IMR-90 (cell line): ENCODE results near the gene CHPF. TPM values are rescaled to one million over a fixed set of nuclear protein-coding genes. Genes with fewer than 3 reads are reported as not detected.

ENCODE experiments used
- ATAC-seq: fragments of 200-7000 bp; cut with Tn5 transposase; 2 replicates; pipeline ENCODE4 v1.9.1; 2020; ENCODE audit warnings: low read depth, mild to moderate bottlenecking, moderate library complexity
- BruUV-seq: library from RNA; stranded (reverse); fragments of 400-500 nt; replicated peaks from 2 replicates; lab custom pipeline; 2021; lab: Mats Ljungman, UMichigan
- CTCF ChIA-PET: fragments of 300-600 bp; formaldehyde crosslinking; extraction: SDS; loops from one replicate; lab custom pipeline; 2021; ENCODE audit warnings: antibody characterized with exemption; lab: Yijun Ruan, JAX
- POLR2A ChIA-PET: fragments of 300-600 bp; sonication (Branson Sonifier 250); formaldehyde crosslinking; loops from one replicate; lab custom pipeline; 2022; ENCODE audit warnings: antibody characterized with exemption; ENCODE audit not compliant: unreplicated experiment; lab: Charles Lee
- DNase-seq: peaks from one replicate; pipeline ENCODE4 v3.0.0; 2013
- H2AFZ ChIP-seq: replicated peaks from 2 replicates; pipeline ENCODE3; 2013; ENCODE audit warnings: low read length, mild to moderate bottlenecking; ENCODE audit not compliant: poor library complexity
- H2AK5ac ChIP-seq: 2 replicates; pipeline ENCODE4 v1.6.1; 2013; ENCODE audit warnings: low read depth, low read length, inconsistent platforms
- H2AK9ac ChIP-seq: replicated peaks from 2 replicates; pipeline ENCODE3; 2013; ENCODE audit warnings: mild to moderate bottlenecking, low read depth, low read length, moderate library complexity; ENCODE audit not compliant: poor library complexity
- H2BK120ac ChIP-seq: 2 replicates; pipeline ENCODE4 v1.6.1; 2013; ENCODE audit warnings: low read depth, low read length, inconsistent platforms
- H2BK15ac ChIP-seq: 3 replicates; pipeline ENCODE4 v1.6.1; 2013; ENCODE audit warnings: low read depth, low read length, inconsistent platforms
- H2BK20ac ChIP-seq: 2 replicates; pipeline ENCODE4 v1.6.1; 2013; ENCODE audit warnings: low read depth, mild to moderate bottlenecking, inconsistent platforms, low read length, moderate library complexity
- H2BK5ac ChIP-seq: 2 replicates; pipeline ENCODE4 v1.6.1; 2013; ENCODE audit warnings: mild to moderate bottlenecking, low read depth, low read length, inconsistent platforms; ENCODE audit not compliant: poor library complexity, severe bottlenecking
- H3K14ac ChIP-seq: replicated peaks from 2 replicates; pipeline ENCODE4 v1.6.1; 2013; ENCODE audit warnings: low read depth, low read length, inconsistent platforms
- H3K18ac ChIP-seq: 2 replicates; pipeline ENCODE4 v1.6.1; 2013; ENCODE audit warnings: low read depth, low read length, control low read depth
- H3K23ac ChIP-seq: 2 replicates; pipeline ENCODE4 v1.6.1; 2013; ENCODE audit warnings: low read depth, low read length, inconsistent platforms
- H3K27ac ChIP-seq: 2 replicates; pipeline ENCODE4 v1.5.1; 2013; ENCODE audit warnings: mild to moderate bottlenecking, control low read depth, low read length; ENCODE audit not compliant: insufficient read depth
- H3K27me3 ChIP-seq: 2 replicates; pipeline ENCODE4 v1.6.1; 2013; ENCODE audit warnings: low read length; ENCODE audit not compliant: control insufficient read depth, insufficient read depth
- H3K36me3 ChIP-seq: 2 replicates; pipeline ENCODE4 v1.6.1; 2013; ENCODE audit warnings: low read length, mixed read lengths; ENCODE audit not compliant: control insufficient read depth, insufficient read depth
- H3K4ac ChIP-seq: 2 replicates; pipeline ENCODE4 v1.6.1; 2013; ENCODE audit warnings: low read depth, low read length, inconsistent platforms
- H3K4me1 ChIP-seq: 2 replicates; pipeline ENCODE4 v1.6.1; 2013; ENCODE audit warnings: low read length, mixed read lengths; ENCODE audit not compliant: control insufficient read depth, insufficient read depth
- H3K4me2 ChIP-seq: 2 replicates; pipeline ENCODE4 v1.6.1; 2013; ENCODE audit warnings: low read depth, mild to moderate bottlenecking, control low read depth, low read length, moderate library complexity
- H3K4me3 ChIP-seq: 2 replicates; pipeline ENCODE4 v1.5.1; 2013; ENCODE audit warnings: low read depth, mild to moderate bottlenecking, control low read depth, low read length, moderate library complexity; ENCODE audit not compliant: insufficient read depth
- H3K56ac ChIP-seq: 2 replicates; pipeline ENCODE4 v1.6.1; 2013; ENCODE audit warnings: low read length, inconsistent platforms; ENCODE audit not compliant: insufficient read depth; ENCODE audit errors: extremely low read depth
- H3K79me1 ChIP-seq, 2 experiments: 2 replicates each; pipeline ENCODE4 v1.6.1; 2013; ENCODE audit warnings: low read length in 2 of 2, inconsistent platforms in 1 of 2, low read depth in 1 of 2
- H3K9ac ChIP-seq: 2 replicates; pipeline ENCODE4 v1.6.1; 2013; ENCODE audit warnings: low read depth, low read length, control low read depth
- H3K9me1 ChIP-seq: 2 replicates; pipeline ENCODE4 v1.6.1; 2013; ENCODE audit warnings: low read length, inconsistent platforms; ENCODE audit not compliant: insufficient read depth
- H3K9me3 ChIP-seq: 2 replicates; pipeline ENCODE4 v1.6.1; 2013; ENCODE audit warnings: low read length; ENCODE audit not compliant: control insufficient read depth, insufficient read depth
- H4K20me1 ChIP-seq: 2 replicates; pipeline ENCODE4 v1.6.1; 2013; ENCODE audit warnings: low read length, inconsistent platforms; ENCODE audit not compliant: insufficient read depth
- H4K5ac ChIP-seq: 2 replicates; pipeline ENCODE4 v1.6.1; 2013; ENCODE audit warnings: mild to moderate bottlenecking, low read depth, low read length, control low read depth
- H4K8ac ChIP-seq, 2 experiments: 2 replicates each; pipeline ENCODE4 v1.6.1; 2013; ENCODE audit warnings: low read depth in 2 of 2, low read length in 2 of 2, control low read depth in 1 of 2, inconsistent platforms in 1 of 2
- H4K91ac ChIP-seq: 2 replicates; pipeline ENCODE4 v1.6.1; 2013; ENCODE audit warnings: low read depth, low read length, inconsistent platforms; ENCODE audit not compliant: insufficient read depth
- BHLHE40 ChIP-seq: fragments of 150-350 bp; IDR thresholded peaks from 2 replicates; pipeline ENCODE4 v1.6.1; 2016; ENCODE audit warnings: mild to moderate bottlenecking, low read depth, low read length
- CTCF ChIP-seq: conservative IDR thresholded peaks from 2 replicates; pipeline ENCODE4 v1.5.1; 2012; ENCODE audit warnings: mild to moderate bottlenecking, low read depth, low read length, improper control_type of control experiment
- FOS ChIP-seq: fragments of 150-350 bp; IDR thresholded peaks from 2 replicates; pipeline ENCODE4 v1.6.1; 2016; ENCODE audit warnings: low read depth, low read length
- MAFK ChIP-seq: IDR thresholded peaks from 2 replicates; pipeline ENCODE4 v1.6.1; 2012; ENCODE audit warnings: low read depth, low read length, improper control_type of control experiment
- MAZ ChIP-seq: IDR thresholded peaks from 2 replicates; pipeline ENCODE4 v1.6.1; 2012; ENCODE audit warnings: low read depth, mild to moderate bottlenecking, low read length, improper control_type of control experiment, moderate library complexity, borderline replicate concordance
- MXI1 ChIP-seq: IDR thresholded peaks from 2 replicates; pipeline ENCODE4 v1.6.1; 2012; ENCODE audit warnings: low read depth, mild to moderate bottlenecking, low read length, moderate library complexity, borderline replicate concordance
- NFE2L2 ChIP-seq: fragments of 150-350 bp; IDR thresholded peaks from 2 replicates; pipeline ENCODE4 v1.6.1; 2016; ENCODE audit warnings: low read depth, mild to moderate bottlenecking, low read length
- POLR2A ChIP-seq: IDR thresholded peaks from 2 replicates; pipeline ENCODE4 v1.6.1; 2012; ENCODE audit warnings: mild to moderate bottlenecking, low read depth, low read length
- RAD21 ChIP-seq: IDR thresholded peaks from 2 replicates; pipeline ENCODE4 v1.6.1; 2012; ENCODE audit warnings: low read length, improper control_type of control experiment
- RCOR1 ChIP-seq: IDR thresholded peaks from 2 replicates; pipeline ENCODE4 v1.6.1; 2012; ENCODE audit warnings: mild to moderate bottlenecking, low read length, improper control_type of control experiment; ENCODE audit not compliant: insufficient replicate concordance
- RFX5 ChIP-seq: IDR thresholded peaks from 2 replicates; pipeline ENCODE4 v1.8.0; 2012; ENCODE audit warnings: low read depth, mild to moderate bottlenecking, low read length, moderate library complexity
- SMC3 ChIP-seq: fragments of 150-350 bp; IDR thresholded peaks from 2 replicates; pipeline ENCODE4 v1.6.1; 2016; ENCODE audit warnings: low read depth, mild to moderate bottlenecking, antibody characterized with exemption, low read length, moderate library complexity
- WGBS, 2 experiments: methylation state at CpG; one replicate each; pipeline versions ENCODE4 v1.1.5 to v1.1.7; 2013; ENCODE audit warnings: missing lambda C conversion rate in 2 of 2; ENCODE audit not compliant: insufficient read length in 1 of 2; ENCODE audit errors: extremely low coverage in 2 of 2; 5-methylcytosine and 5-hydroxymethylcytosine counted together
- dilution Hi-C: fragments of 300-500 bp; cut with HindIII; formaldehyde crosslinking; loops from one replicate; pipeline ENCODE4 v1.14.3; 2018; ENCODE audit warnings: low sequenced_read_pairs; ENCODE audit not compliant: unreplicated experiment
- in situ Hi-C: fragments of 300-500 bp; cut with MboI; formaldehyde crosslinking; loops from 3 replicates; pipeline ENCODE4 v1.14.3; 2019; ENCODE audit warnings: low sequenced_read_pairs, inconsistent platforms, mixed read lengths
- intact Hi-C: fragments of 100-400 bp; cut with micrococcal nuclease; formaldehyde crosslinking; loops from 2 replicates; pipeline ENCODE4 v1.10.0; 2022
- polyA plus RNA-seq, 3 experiments: library from polyadenylated mRNA; depleted of rRNA; stranded (reverse); fragments of >200 nt; gene quantifications; 2 replicates each; pipeline ENCODE4 v1.2.3, GENCODE V29; 2012; ENCODE audit warnings: low replicate concordance in 1 of 3
- total RNA-seq: library from RNA; depleted of rRNA; stranded (reverse); fragments of >200 nt; gene quantifications from 2 replicates; pipeline ENCODE4 v1.2.3, GENCODE V29; 2012
- TF ChIP-seq, protein P1 (sequence below): fragments of 150-350 bp; IDR thresholded peaks from 2 replicates; pipeline ENCODE4 v1.6.1; 2017; ENCODE audit warnings: mild to moderate bottlenecking, antibody characterized with exemption, low read length, low read depth

Gene CHPF
- total and polyA plus RNA-seq, 2 of the 4 experiments (the other 2 are of a cell fraction): 24.0 to 115 TPM

GRCh38 chr2:219530048-219530963, 13.3 kb downstream of the CHPF start:
- Histone ChIP-seq H4K8ac (no peak overlapping the region), H2BK5ac (no peak overlapping the region), H4K5ac (no peak overlapping the region), H4K91ac (no peak overlapping the region), H3K4me2 (peak overlapping the region; percentile 80), H3K56ac (no peak overlapping the region), H3K27ac (no peak overlapping the region), H3K14ac (no peak overlapping the region), H3K18ac (no peak overlapping the region), H3K9ac (0 out of 2 replicates have a peak overlapping the region, but pooled peaks have one; percentile 23), H2AK5ac (no peak overlapping the region), H3K4me3 (peak overlapping the region; percentile 22; the same call in 1 of the 2 replicates), H2AK9ac (peak overlapping the region; percentile 51), H3K79me1 (no peaks in the 10 kb centered on the region), H3K9me1 (no peaks in the 10 kb centered on the region), H3K23ac (peak overlapping the region; percentile 62; the same call in 1 of the 2 replicates), H3K27me3 (peaks cover 58% of the 10 kb centered on the region), H2BK20ac (no peak overlapping the region), H3K9me3 (no peaks in the 10 kb centered on the region), H2BK120ac (no peak overlapping the region), H4K20me1 (no peaks in the 10 kb centered on the region), H2AFZ (peak overlapping the region; percentile 89), H3K4ac (no peak overlapping the region), H3K4me1 (no peaks in the 10 kb centered on the region), H2BK15ac (no peak overlapping the region), H3K36me3 (no peaks in the 10 kb centered on the region)
- intact Hi-C loops: loop anchor here (1.0 to 5.0 kb wide), 5 partner anchors 21 to 233 kb away; no protein-coding TSS in a partner anchor
- DNase-seq: peak; percentile 78
- WGBS, 2 experiments: 19% methylated on average over 14 of the region's 21 CpGs; no CpG with 5 or more reads in 1 of the 2 experiments
- POLR2A ChIA-PET: no interaction called here
- in situ Hi-C loops: loop anchor here (5.0 kb wide), 1 partner anchor 128 kb away; no protein-coding TSS in a partner anchor
- peak; percentile 97 for ATAC-seq
- BruUV-seq: no TSS peak
- dilution Hi-C loops: no loop called here
- CTCF ChIA-PET: interaction anchor here (0.6 to 2.5 kb wide), 30 partner anchors 8 to 364 kb away, joined by 3 to 36 read pairs (median 4); partner anchors contain the start of gene GMPPA
- no peak for TF ChIP-seq MXI1
- no peak for TF ChIP-seq FOS
- TF ChIP-seq MAZ: peak; percentile 64; the same call in 1 of the 2 replicates
- TF ChIP-seq SMC3: peak; percentile 98
- no peak for TF ChIP-seq RCOR1
- TF ChIP-seq RAD21: peak; percentile 99
- TF ChIP-seq CTCF: peak; percentile 99
- TF ChIP-seq BHLHE40: no peak
- TF ChIP-seq, protein P1, sequence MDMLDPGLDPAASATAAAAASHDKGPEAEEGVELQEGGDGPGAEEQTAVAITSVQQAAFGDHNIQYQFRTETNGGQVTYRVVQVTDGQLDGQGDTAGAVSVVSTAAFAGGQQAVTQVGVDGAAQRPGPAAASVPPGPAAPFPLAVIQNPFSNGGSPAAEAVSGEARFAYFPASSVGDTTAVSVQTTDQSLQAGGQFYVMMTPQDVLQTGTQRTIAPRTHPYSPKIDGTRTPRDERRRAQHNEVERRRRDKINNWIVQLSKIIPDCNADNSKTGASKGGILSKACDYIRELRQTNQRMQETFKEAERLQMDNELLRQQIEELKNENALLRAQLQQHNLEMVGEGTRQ: no peak
- TF ChIP-seq MAFK: no peak
- no peak for TF ChIP-seq RFX5
- no peak for TF ChIP-seq NFE2L2
- peak; percentile 62 for TF ChIP-seq POLR2A
